ENCODE data around the gene PDSS2. TPM values are rescaled to one million over a fixed set of nuclear protein-coding genes. Genes with fewer than 3 reads are reported as not detected.
"Not testable (repeated sequence)": the region's sequence is repeated elsewhere in the genome, so short reads cannot be mapped to it uniquely, and the experiment has no call there.

PDSS2 gene
- total RNA-seq, 1 donor: 4.0 TPM

DNA sequence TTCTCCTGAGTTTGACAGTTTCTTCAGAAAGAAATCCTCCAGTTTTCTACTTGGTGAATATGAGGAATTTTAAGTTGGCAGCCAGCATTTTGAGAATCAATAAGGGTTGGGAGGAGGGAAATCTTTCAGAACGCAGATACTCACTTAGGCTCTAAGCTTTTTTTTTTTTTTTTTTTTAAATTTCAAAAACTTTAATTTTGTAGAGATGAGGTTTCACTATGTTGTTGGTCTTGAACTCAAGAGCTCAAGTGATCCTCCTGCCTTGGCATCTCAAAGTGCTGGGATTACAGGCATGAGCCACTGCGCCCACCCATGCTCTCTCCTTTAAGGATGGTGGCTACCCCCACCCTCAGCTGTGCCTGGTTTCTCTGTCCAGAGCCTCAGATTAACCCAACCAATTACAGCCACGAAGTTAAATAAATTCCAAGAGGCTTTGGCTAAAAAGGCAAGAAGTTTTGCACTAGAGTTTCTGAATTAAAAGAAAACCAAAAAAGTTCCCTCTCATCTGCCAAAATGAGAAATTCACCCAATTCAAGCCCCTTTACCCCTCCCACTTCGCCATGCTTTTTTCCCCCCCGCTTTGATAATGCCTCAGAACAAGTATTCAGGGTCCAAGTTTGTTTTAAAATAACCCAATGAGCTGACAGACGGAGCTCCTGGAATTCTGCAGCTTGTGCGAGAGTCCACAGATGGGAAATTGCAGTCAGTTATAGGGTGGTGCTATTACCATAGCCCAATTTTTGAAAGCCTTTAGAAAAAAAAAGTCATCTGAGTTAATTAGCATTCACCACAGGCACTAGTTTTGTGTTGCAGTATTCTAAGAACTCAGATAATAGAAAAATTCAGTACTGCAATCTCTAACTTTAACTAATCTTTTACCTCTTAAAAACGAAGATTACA is 249.7 kb downstream of the PDSS2 start:
- Histone ChIP-seq H3K4me1 (ENCODE audit: insufficient read depth, low read length) (no peaks in the 10 kb centered on the region), H3K9me3 (ENCODE audit: low read depth, low read length) (no peaks in the 10 kb centered on the region), H3K27me3 (ENCODE audit: insufficient read depth, low read length) (no peaks in the 10 kb centered on the region), H3K4me3 (ENCODE audit: low read length) (no peak overlapping the region)

DNA sequence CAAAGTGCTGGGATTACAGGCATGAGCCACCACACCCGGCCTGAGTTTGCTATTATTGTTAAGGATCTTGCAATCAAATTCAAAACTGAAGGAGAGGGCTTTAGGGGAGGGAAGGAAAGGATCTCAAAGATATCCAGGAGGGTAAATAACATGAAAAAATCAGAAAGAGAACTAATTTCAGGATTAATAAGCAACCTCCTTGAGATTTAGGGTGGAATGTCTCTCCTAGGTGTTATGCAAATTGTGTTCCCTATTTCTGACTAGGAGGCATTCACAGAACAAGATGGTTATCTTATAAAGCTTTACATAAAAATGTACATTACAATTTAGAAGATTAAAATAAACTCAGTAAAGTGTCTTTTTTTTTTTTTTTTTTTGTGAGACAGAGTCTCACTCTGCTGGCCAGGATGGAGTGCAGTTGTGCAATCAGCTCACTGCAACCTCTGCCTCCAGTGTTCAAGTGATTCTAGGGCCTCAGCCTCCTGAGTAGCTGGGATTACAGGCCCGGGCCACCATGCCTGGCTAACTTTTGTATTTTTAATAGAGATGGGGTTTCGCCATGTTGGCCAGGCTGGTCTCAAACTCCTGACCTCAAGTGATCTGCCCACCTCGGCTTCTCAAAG is 252.0 kb downstream of the PDSS2 start:
- Histone ChIP-seq H3K4me3 (ENCODE audit: low read length) (no peak overlapping the region), H3K27me3 (ENCODE audit: insufficient read depth, low read length) (no peaks in the 10 kb centered on the region), H3K9me3 (ENCODE audit: low read depth, low read length) (no peaks in the 10 kb centered on the region), H3K4me1 (ENCODE audit: insufficient read depth, low read length) (no peaks in the 10 kb centered on the region)

DNA sequence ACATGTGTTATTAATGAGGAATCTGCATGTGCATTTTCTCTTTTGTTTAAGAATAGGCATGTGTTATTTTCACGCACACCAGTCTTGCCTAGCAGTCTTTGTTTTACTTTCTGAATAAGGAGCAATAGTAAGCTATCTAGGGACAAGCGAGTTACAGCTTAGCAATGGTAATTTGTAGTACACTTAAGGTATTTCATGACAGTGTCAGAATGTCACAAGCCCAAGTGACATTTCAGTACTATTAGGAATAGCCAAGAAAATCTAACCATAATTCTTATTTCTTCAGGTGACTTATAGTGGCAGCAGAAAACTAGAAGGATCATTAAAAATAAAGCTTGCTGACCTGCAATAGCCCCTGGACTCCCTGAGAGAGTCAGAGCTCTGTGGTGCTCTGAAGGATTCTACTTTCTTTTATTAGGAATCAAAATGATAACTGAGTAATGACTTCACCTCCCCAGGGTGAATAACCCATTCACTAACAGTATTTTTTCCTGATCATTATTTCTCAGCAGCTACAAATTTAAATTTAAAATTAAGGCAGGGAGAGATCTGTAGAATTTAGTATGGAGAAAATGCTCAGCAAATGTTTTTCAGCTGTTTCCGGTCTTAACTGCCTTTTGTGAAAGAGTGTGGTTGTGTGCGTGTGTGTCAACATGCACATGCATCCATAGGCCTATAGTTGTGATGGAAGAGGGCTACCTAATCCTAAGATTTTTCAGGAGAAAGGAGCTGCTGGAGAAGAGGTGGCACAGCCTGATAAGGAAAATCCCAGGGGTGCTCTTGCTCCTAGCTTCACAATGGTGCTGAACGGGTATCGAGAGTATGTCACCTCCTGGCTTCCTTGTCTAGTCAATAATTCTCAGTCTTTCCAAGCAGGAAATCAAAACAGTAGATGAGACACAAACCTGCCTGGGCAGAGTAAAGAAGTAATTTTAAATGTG is 254.0 kb downstream of the PDSS2 start:
- Histone ChIP-seq H3K9me3 (ENCODE audit: low read depth, low read length) (no peaks in the 10 kb centered on the region), H3K27me3 (ENCODE audit: insufficient read depth, low read length) (no peaks in the 10 kb centered on the region), H3K4me3 (ENCODE audit: low read length) (no peak overlapping the region), H3K4me1 (ENCODE audit: insufficient read depth, low read length) (no peaks in the 10 kb centered on the region)

DNA sequence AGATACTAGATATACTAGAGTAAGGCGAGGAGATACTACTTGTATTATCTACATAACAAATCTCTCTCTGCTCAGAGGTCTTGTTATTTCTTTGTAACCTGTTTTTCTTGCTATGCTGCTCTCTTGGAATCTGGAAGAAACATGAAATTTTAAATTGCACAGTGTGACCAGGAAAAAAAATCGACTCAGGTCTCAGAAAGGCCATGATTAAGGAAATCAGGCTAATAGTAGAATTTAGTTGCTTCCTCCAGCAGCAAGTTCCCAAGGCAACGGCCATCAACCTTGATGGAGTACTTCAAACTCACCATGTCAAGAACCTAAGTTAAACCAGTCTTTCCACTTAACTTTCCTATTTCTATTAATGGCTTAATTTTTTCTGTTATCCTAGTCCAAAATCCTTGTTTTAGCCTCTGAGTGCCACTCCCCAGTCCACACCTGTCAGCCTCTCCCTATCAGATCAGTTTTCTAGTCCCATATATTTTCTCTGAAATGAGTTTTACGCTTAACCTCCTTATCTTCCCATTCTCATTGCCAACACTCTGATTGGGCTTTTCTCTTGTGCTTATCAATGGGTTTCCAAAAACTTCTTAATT is 256.4 kb downstream of the PDSS2 start:
- H3K4me3 ChIP-seq (ENCODE audit: low read length): no peak overlapping the region
- no peaks in the 10 kb centered on the region for H3K27me3 ChIP-seq (ENCODE audit: insufficient read depth, low read length)
- H3K4me1 ChIP-seq (ENCODE audit: insufficient read depth, low read length): no peaks in the 10 kb centered on the region
- H3K9me3 ChIP-seq (ENCODE audit: low read depth, low read length): no peaks in the 10 kb centered on the region

DNA sequence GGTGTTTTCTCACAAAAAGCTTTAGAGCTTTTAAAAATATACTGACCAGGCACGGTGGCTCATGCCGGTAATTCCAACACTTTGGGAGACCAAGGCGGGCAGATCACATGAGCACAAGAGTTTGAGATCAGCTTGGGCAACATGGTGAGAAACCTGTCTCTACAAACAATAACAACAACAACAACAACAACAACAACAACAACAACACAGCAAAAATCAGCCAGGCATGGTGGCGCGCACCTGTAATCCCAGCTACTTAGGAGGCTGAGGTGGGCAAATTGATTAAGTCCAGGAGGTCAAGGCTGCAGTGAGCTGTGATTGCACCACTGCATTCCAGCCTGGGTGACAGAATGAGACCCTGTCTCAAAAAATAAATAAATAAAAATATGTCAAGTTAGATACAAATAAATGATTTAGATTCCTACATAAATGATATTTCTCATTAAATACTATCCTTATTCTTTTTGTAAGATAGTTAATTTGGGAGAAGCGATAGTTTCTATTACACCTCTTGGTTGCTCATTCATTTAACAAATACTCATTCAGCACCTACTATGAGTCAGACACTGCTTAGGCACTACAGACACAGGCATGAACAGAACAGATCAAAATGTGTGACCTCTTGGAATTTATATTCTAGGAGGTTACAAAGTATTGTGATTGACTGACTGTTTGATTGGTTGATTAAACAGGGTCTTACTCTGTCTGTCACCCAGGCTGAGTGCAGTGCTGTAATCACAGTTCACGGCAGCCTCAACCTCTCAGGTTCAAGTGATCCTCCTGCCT is 260.5 kb downstream of the PDSS2 start:
- H3K4me1 ChIP-seq (ENCODE audit: insufficient read depth, low read length): no peaks in the 10 kb centered on the region
- H3K4me3 ChIP-seq (ENCODE audit: low read length): no peak overlapping the region
- H3K9me3 ChIP-seq (ENCODE audit: low read depth, low read length): no peaks in the 10 kb centered on the region
- no peaks in the 10 kb centered on the region for H3K27me3 ChIP-seq (ENCODE audit: insufficient read depth, low read length)

DNA sequence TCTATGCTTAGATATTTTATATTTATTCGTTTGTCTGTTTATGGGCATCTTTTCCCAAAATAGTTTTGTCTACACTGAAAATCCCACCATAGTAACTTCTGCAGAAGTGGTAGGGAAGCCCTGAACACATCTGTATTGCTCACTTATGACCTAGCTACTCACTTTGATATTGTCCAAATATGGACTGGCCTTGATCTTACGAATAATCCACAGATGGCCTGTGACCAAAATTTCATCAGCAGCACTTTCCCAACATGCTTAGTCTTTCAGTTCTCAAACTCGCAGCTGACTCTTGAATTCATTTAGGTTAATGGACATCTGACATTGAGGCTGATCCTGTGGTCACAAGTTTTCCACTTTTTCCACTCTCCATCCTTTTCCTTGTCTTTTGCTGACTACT is 263.2 kb downstream of the PDSS2 start:
- Histone ChIP-seq H3K9me3 (ENCODE audit: low read depth, low read length) (no peaks in the 10 kb centered on the region), H3K4me1 (ENCODE audit: insufficient read depth, low read length) (no peaks in the 10 kb centered on the region), H3K27me3 (ENCODE audit: insufficient read depth, low read length) (no peaks in the 10 kb centered on the region), H3K4me3 (ENCODE audit: low read length) (no peak overlapping the region)

DNA sequence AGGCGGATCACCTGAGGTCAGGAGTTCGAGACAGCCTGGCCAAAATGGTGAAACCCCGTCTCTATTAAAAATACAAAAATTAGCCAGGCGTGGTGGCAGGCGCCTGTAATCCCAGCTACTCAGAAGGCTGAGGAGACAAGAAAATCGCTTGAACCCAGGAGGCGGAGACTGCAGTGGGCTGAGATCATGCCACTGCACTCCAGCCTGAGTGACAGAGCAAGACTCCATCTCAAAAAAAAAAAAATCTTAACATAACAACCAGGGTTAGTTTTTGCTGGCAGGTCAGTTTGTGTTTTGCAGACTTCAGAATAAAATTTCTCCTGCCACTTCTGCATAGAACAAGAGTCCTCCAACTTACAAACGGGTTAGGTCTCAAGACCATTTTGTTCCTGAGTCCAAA is 264.6 kb downstream of the PDSS2 start:
- H3K4me3 ChIP-seq (ENCODE audit: low read length); H3K4me1 ChIP-seq (ENCODE audit: insufficient read depth, low read length); H3K9me3 ChIP-seq (ENCODE audit: low read depth, low read length); H3K27me3 ChIP-seq (ENCODE audit: insufficient read depth, low read length): not testable (repeated sequence)

DNA sequence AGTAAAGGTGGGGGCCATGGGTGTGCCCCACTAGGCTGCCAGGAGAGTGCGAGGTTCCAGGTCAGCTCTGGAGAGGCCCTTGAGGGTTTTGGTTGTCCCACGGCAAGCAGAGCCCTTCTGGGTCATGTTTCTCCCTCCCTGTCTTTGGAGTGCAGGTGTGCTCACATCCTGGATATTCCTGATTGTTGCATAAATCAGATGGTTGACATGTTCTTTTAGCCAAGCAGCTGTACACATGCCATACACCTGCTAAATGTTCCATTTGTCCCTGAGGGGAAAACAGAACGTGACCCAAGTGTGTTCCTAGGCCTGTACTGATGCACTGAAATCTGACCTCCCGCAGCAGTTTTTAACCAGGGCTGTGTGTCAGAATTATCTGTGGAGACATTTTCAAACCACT is 266.5 kb downstream of the PDSS2 start:
- no peaks in the 10 kb centered on the region for H3K27me3 ChIP-seq (ENCODE audit: insufficient read depth, low read length)
- no peak overlapping the region for H3K4me3 ChIP-seq (ENCODE audit: low read length)

DNA sequence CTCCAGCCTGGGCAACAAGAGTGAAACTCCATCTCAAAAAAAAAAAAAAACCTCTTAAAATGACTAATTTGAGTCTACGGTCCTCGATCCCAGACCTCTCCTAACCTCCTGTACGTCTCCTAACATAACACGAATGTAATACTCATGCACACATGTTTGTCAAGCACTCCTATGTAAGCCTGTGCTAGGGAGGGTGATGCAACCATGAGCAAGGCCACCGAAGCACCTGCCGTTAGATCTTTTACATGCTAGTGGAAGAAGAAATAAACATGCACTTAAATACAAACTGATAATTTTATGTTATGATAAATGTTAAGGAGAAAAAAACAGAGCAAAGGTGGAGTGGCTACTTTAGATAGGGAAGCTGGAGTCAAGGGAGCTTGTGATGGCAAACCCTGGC is 271.7 kb downstream of the PDSS2 start:
- H3K9me3 ChIP-seq (ENCODE audit: low read depth, low read length): no peaks in the 10 kb centered on the region
- H3K4me3 ChIP-seq (ENCODE audit: low read length): no peak overlapping the region
- no peaks in the 10 kb centered on the region for H3K27me3 ChIP-seq (ENCODE audit: insufficient read depth, low read length)

More for the DNA sequence above, 266.5 kb downstream of the PDSS2 start:
- Histone ChIP-seq H3K4me1 (ENCODE audit: insufficient read depth, low read length) (no peaks in the 10 kb centered on the region), H3K9me3 (ENCODE audit: low read depth, low read length) (no peaks in the 10 kb centered on the region)

DNA sequence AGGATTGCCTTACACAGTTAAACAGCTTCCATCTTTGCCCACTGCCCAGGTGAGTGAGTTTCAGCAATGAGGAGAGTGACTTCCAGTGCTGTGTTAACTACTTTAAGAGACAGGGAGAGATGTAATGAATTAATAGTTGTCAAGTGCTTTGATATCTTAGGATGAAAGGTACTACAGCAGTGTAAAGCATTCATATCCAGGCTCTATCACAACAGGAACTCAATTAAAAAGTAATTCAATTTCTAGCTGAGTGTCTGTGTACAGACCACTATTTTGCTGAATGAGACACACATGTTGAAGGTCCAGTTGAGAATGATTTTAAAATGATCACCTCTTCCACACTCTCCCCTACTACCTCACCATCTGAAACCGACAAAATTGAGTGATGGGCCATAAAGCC is 273.3 kb downstream of the PDSS2 start:
- Histone ChIP-seq H3K27me3 (ENCODE audit: insufficient read depth, low read length) (no peaks in the 10 kb centered on the region), H3K4me1 (ENCODE audit: insufficient read depth, low read length) (no peaks in the 10 kb centered on the region), H3K4me3 (ENCODE audit: low read length) (no peak overlapping the region), H3K9me3 (ENCODE audit: low read depth, low read length) (no peaks in the 10 kb centered on the region)

More for the DNA sequence above, 271.7 kb downstream of the PDSS2 start:
- H3K4me1 ChIP-seq (ENCODE audit: insufficient read depth, low read length): no peaks in the 10 kb centered on the region

DNA sequence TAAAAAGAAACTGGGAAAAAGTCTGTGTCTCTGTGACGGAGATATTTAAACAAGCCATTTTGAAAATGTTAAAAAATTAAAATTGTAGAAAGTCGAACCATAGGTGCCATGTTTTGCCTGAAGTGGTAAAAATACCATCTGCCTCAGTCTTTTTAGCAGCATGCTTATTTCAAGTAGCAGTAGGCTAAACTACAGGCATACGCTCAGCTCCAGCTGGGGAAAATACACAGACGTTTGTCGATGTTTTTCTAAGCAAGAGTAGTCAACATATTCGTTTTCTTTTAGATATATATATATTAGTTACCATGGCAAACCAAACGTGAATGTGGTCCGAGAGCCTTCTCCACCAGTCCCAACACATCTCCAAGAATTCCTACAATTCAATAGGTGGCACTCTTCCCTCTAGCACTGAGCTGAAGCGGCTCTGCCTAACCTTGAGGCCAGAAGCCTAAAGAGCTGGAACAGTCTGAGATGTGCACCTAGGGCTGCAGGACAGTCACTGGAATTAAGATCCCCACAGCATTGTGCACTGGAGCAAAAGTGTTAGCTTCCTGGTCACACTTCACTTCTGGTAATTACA is 273.9 kb downstream of the PDSS2 start:
- Histone ChIP-seq H3K9me3 (ENCODE audit: low read depth, low read length) (no peaks in the 10 kb centered on the region), H3K27me3 (ENCODE audit: insufficient read depth, low read length) (no peaks in the 10 kb centered on the region), H3K4me3 (ENCODE audit: low read length) (no peak overlapping the region), H3K4me1 (ENCODE audit: insufficient read depth, low read length) (no peaks in the 10 kb centered on the region)

DNA sequence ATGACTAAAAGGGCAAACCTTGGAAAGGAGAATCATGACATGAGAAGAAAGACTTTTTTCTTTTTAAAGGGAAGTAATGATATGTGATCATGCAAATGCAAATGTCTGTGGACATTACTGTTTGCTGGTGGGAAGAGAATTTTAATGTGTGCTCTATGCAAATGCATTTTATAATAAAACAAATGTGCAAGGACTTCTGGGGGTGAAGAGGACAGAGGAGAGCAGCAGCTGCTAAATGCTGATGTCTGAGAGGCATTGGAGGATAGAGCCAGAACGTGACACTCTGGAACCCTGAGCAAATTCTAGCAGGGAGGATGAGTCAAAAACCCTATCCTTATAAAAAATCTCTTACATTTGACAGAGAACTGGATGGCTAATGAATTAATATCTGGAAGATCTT is 274.9 kb downstream of the PDSS2 start:
- no peaks in the 10 kb centered on the region for H3K9me3 ChIP-seq (ENCODE audit: low read depth, low read length)
- H3K4me3 ChIP-seq (ENCODE audit: low read length): no peak overlapping the region
- no peaks in the 10 kb centered on the region for H3K4me1 ChIP-seq (ENCODE audit: insufficient read depth, low read length)
- H3K27me3 ChIP-seq (ENCODE audit: insufficient read depth, low read length): no peaks in the 10 kb centered on the region

DNA sequence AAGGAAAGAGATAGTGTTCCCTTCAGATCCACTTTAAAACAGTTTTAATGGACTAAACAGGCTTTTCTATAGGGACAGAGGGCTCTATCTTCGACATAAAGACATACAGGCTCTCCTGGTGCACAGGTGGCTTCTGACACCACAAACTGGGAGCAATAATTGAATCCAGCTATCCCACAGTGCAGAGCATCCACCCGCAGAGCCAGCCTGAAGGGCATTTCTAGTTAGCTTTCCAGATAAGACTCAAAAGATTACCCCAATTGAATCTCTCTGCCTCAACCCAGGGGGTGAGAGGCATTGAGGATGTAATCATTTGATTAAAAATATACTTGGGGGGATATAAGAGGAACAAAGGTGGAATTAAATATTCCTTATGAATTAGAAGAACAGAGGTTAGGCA is 279.3 kb downstream of the PDSS2 start:
- Histone ChIP-seq H3K4me1 (ENCODE audit: insufficient read depth, low read length) (no peaks in the 10 kb centered on the region), H3K27me3 (ENCODE audit: insufficient read depth, low read length) (no peaks in the 10 kb centered on the region), H3K4me3 (ENCODE audit: low read length) (no peak overlapping the region), H3K9me3 (ENCODE audit: low read depth, low read length) (no peaks in the 10 kb centered on the region)

DNA sequence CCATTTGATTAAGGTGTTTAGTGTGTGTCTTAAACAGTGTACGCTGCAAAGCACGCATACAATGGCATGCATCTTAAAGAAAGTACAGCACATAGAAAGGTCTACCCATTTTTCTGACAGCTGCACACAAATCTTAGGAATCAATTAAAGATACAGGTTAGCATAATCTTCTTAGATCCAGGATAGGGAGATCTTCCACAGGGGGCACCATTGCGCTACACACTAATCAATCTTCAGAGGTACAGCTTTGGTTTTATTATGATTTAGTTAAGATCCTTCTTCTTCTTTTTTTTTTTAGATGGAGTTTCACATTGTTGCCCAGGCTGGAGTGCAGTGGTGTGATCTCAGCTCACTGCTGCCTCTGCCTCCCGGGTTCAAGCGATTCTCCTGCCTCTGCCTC is 280.4 kb downstream of the PDSS2 start:
- Histone ChIP-seq H3K27me3 (ENCODE audit: insufficient read depth, low read length) (no peaks in the 10 kb centered on the region), H3K4me3 (ENCODE audit: low read length) (no peak overlapping the region), H3K4me1 (ENCODE audit: insufficient read depth, low read length) (no peaks in the 10 kb centered on the region), H3K9me3 (ENCODE audit: low read depth, low read length) (no peaks in the 10 kb centered on the region)

Measured in mononuclear cell (primary cell).